ENCODE data around the gene WDR72.

- TF ChIP-seq GABPA (IDR thresholded peaks at IDR 0.05 in 1 of 2, conservative IDR thresholded peaks at IDR 0.05 in 1 of 2): no peak
- TF ChIP-seq, protein P1, sequence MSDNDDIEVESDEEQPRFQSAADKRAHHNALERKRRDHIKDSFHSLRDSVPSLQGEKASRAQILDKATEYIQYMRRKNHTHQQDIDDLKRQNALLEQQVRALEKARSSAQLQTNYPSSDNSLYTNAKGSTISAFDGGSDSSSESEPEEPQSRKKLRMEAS (IDR thresholded peaks at IDR 0.05): no peak
- no peak for TF ChIP-seq CTCF (IDR thresholded peaks at IDR 0.05; ENCODE audit: low read depth, low read length, missing input control)
- no peak for TF ChIP-seq RAD21 (IDR thresholded peaks at IDR 0.05)
- TF ChIP-seq TAF1 (conservative IDR thresholded peaks at IDR 0.05): no peak
- TF ChIP-seq REST (IDR thresholded peaks at IDR 0.05): no peak
- no peak for TF ChIP-seq SP1 (IDR thresholded peaks at IDR 0.05)
- TF ChIP-seq FOXA1 (IDR thresholded peaks at IDR 0.05): no peak
Observed at GRCh38 chr15:53472210-53472609, 287.3 kb downstream of the WDR72 start.

Measured in liver (tissue), 3 donors.